ENCODE measurements around the gene EIF5A2.

EIF5A2 gene

GRCh38 chr3:170839518-170840100, 68.8 kb downstream of the EIF5A2 start:
- no peak for DNase-seq (ENCODE audit: low read depth, low spot score)
- Histone ChIP-seq H3K9me3 (ENCODE audit: low read depth, low read length) (no peaks in the 10 kb centered on the region), H3K36me3 (ENCODE audit: insufficient read depth, low read length) (no peaks in the 10 kb centered on the region), H3K9ac (ENCODE audit: insufficient read length) (no peak overlapping the region), H3K4me3 (no peak overlapping the region), H3K27ac (no peak overlapping the region)
- TF ChIP-seq EZH2 (IDR thresholded peaks at IDR 0.05) (no peak), POLR2AphosphoS5 (IDR thresholded peaks at IDR 0.05; ENCODE audit: borderline replicate concordance, low read depth, low read length) (no peak), FOXP2 (optimal IDR thresholded peaks at IDR 0.05; ENCODE audit: control extremely low read depth, extremely low read length, insufficient read depth) (no peak)
